Gastroesophageal sphincter (tissue), 3 donors: ENCODE measurements around the gene DDX1.

Experiments used
- CTCF ChIP-seq, 4 experiments: fragments of 200-600 bp in 2 of 4; fragments of 450-650 bp in 2 of 4; sonication (generic) in 1 of 4; IDR thresholded peaks; one replicate each; pipeline ENCODE4 v1.5.1; 2017 to 2019; ENCODE audit warnings: antibody characterized with exemption in 4 of 4, mild to moderate bottlenecking in 2 of 4, moderate library complexity in 2 of 4
- POLR2A ChIP-seq, 2 donors: fragments of 450-650 bp; IDR thresholded peaks; one replicate each; pipeline ENCODE4 v1.6.1; 2017; ENCODE audit warnings: antibody characterized with exemption in 2 of 2, mild to moderate bottlenecking in 2 of 2, moderate library complexity in 1 of 2

- TF ChIP-seq CTCF (IDR thresholded peaks at IDR 0.05) (no peak), POLR2A (IDR thresholded peaks at IDR 0.05) (no peak)
Observed at GRCh38 chr2:15670981-15671380, 79.3 kb downstream of the DDX1 start.
